Type B pancreatic cell (in vitro differentiated cells): ENCODE measurements around the gene DMAC2. TPM values are rescaled to one million over a fixed set of nuclear protein-coding genes. Genes with fewer than 3 reads are reported as not detected.
"Not testable (repeated sequence)": the region's sequence is repeated elsewhere in the genome, so short reads cannot be mapped to it uniquely, and the experiment has no call there.

Source experiments
- DNase-seq: peaks from one replicate; pipeline ENCODE4 v3.0.0; 2021; ENCODE audit warnings: mixed read lengths; ENCODE audit not compliant: unreplicated experiment; ENCODE audit errors: extremely low spot score
- H3K27ac Mint-ChIP-seq: 2 replicates; pipeline ENCODE4 v1.8.0; 2021; ENCODE audit warnings: mild to moderate bottlenecking, mixed read lengths
- H3K27me3 Mint-ChIP-seq: 2 replicates; pipeline ENCODE4 v1.8.0; 2021; ENCODE audit warnings: mixed read lengths
- H3K36me3 Mint-ChIP-seq: 2 replicates; pipeline ENCODE4 v1.8.0; 2021; ENCODE audit warnings: mixed read lengths
- H3K4me1 Mint-ChIP-seq: one replicate; pipeline ENCODE4 v1.8.0; 2021; ENCODE audit warnings: mixed read lengths; ENCODE audit not compliant: unreplicated experiment
- H3K4me3 Mint-ChIP-seq: 2 replicates; pipeline ENCODE4 v1.8.0; 2021; ENCODE audit warnings: mild to moderate bottlenecking, mixed read lengths
- H3K9me3 Mint-ChIP-seq: 2 replicates; pipeline ENCODE4 v1.8.0; 2021; ENCODE audit warnings: mixed read lengths
- total RNA-seq: library from RNA; stranded (reverse); gene quantifications from 2 replicates; pipeline ENCODE4 v1.2.1, GENCODE V29; 2021; ENCODE audit warnings: low replicate concordance
- TF ChIP-seq, protein P1 (sequence below): fragments of 200-600 bp; sonication (generic); conservative IDR thresholded peaks from 2 replicates; pipeline ENCODE4 v1.5.0; 2021; ENCODE audit warnings: antibody characterized with exemption, mild to moderate bottlenecking

DMAC2 gene
- total RNA-seq, 1 donor from 2014 or later: 57.4 TPM

GRCh38 chr19:41478875-41479756, 39.4 kb upstream of the DMAC2 start:
- TF ChIP-seq, protein P1, sequence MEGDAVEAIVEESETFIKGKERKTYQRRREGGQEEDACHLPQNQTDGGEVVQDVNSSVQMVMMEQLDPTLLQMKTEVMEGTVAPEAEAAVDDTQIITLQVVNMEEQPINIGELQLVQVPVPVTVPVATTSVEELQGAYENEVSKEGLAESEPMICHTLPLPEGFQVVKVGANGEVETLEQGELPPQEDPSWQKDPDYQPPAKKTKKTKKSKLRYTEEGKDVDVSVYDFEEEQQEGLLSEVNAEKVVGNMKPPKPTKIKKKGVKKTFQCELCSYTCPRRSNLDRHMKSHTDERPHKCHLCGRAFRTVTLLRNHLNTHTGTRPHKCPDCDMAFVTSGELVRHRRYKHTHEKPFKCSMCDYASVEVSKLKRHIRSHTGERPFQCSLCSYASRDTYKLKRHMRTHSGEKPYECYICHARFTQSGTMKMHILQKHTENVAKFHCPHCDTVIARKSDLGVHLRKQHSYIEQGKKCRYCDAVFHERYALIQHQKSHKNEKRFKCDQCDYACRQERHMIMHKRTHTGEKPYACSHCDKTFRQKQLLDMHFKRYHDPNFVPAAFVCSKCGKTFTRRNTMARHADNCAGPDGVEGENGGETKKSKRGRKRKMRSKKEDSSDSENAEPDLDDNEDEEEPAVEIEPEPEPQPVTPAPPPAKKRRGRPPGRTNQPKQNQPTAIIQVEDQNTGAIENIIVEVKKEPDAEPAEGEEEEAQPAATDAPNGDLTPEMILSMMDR: no peak
- H3K36me3 Mint-ChIP-seq: no peaks in the 10 kb centered on the region
- H3K9me3 Mint-ChIP-seq: no peaks in the 10 kb centered on the region
- H3K27me3 Mint-ChIP-seq: peaks cover 3% of the 10 kb centered on the region
- no peak for DNase-seq
- no peak overlapping the region for H3K27ac Mint-ChIP-seq
- no peaks in the 10 kb centered on the region for H3K4me1 Mint-ChIP-seq
- no peak overlapping the region for H3K4me3 Mint-ChIP-seq

DNA sequence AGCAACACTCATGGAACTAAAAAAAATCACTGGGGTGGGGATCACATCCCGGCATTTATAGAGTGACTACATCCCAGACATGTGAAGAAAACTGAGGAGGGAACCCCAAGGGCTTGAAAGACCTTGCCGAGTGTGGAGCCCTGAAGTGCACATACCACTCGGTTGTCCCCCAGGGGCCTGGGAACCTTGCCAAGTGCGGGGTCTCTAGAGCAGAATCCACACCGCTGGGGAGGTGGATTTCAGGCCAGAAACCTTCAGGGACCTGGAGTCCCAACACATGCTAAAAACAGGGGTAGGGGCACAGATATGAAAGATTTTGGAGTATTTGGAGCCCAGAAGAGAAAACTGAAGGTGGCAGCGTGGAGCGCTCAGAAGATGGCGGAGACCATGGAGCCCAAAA, 38.5 kb upstream of the DMAC2 start:
- H3K27ac Mint-ChIP-seq: no peak overlapping the region
- no peaks in the 10 kb centered on the region for H3K4me1 Mint-ChIP-seq
- no peak overlapping the region for H3K4me3 Mint-ChIP-seq
- no peaks in the 10 kb centered on the region for H3K9me3 Mint-ChIP-seq
- peaks cover 3% of the 10 kb centered on the region for H3K27me3 Mint-ChIP-seq
- TF ChIP-seq, protein P1: no peak
- H3K36me3 Mint-ChIP-seq: no peaks in the 10 kb centered on the region
- no peak for DNase-seq

GRCh38 chr19:41476583-41476982, 36.9 kb upstream of the DMAC2 start:
- DNase-seq: no peak
- Mint-ChIP-seq H3K27me3 (peaks cover 13% of the 10 kb centered on the region), H3K9me3 (no peaks in the 10 kb centered on the region), H3K27ac (no peak overlapping the region), H3K4me3 (no peak overlapping the region), H3K36me3 (no peaks in the 10 kb centered on the region), H3K4me1 (no peaks in the 10 kb centered on the region)
- TF ChIP-seq, protein P1: no peak

DNA sequence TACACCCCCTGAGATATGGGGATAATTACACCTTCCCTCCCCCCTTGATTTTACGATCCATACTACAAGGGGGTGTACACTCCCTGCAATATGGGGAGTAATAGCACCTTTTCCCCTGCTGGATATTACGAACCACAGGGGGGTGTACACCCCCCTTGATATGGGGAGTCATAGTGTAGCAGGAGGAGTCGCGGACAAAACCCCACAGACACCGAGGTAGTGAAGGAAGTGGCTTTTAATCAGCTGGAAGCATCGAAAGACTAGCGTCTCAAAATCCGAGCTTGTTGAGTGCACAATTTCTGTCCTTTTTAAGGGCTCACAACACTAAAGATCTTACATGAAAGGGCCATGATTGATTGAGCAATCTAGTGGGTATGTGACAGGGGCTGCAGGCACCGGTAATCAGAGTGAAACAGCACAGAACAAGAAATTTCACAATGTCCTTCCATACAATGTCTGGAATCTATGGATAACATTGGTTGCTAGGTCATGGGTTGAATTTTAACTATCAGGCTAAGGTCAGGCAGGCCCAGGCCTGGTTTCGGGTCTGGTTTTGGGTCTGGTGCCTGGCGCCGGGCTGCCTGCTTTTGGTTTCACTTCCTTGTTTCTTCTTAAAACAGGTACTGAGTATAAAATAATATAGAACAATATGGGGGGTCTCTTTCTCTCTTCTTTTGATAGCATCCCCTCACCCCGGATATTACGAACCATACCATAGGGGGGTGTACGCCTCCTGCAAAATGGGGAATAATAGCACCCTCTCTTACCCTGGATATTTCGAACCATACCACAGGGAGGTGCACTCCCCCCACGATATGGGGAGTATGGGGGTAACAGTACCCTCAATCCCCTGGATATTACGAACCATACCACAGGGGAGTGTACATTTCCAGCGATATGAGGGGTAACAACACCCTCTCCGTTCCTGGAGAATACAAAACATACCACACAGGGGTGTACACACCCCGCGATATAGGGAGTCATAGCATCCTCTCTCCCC, 23.8 kb upstream of the DMAC2 start:
- not testable (repeated sequence) for H3K36me3 Mint-ChIP-seq, H3K4me1 Mint-ChIP-seq, H3K4me3 Mint-ChIP-seq, DNase-seq, H3K9me3 Mint-ChIP-seq, H3K27ac Mint-ChIP-seq
- peaks cover 31% of the 10 kb centered on the region for H3K27me3 Mint-ChIP-seq

DNA sequence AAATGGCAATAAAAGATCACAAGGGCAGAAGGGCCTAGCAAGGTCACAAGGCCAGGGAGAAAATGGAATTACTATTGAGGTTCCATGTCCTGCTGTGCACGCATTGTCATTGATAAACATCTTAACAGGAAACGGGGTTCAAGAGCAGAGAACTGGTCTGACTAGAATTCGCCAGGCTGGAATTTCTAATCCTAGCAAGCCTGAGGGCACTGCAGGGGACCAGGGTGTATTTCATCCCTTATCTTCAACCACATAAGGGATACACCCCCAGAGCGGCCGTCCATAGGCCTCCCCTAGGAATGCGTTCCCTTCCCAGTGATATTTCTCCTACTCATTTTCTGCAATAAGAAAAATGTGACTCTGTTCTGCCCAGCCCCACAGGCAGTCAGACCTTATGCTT, 22.8 kb upstream of the DMAC2 start:
- Mint-ChIP-seq H3K36me3 (no peaks in the 10 kb centered on the region), H3K4me1 (no peaks in the 10 kb centered on the region), H3K27me3 (peaks cover 34% of the 10 kb centered on the region), H3K9me3 (peaks cover 4% of the 10 kb centered on the region), H3K4me3 (no peak overlapping the region), H3K27ac (no peak overlapping the region)
- TF ChIP-seq, protein P1: no peak
- no peak for DNase-seq
